ENCODE data around the gene TMEM60.

TMEM60 gene

DNA sequence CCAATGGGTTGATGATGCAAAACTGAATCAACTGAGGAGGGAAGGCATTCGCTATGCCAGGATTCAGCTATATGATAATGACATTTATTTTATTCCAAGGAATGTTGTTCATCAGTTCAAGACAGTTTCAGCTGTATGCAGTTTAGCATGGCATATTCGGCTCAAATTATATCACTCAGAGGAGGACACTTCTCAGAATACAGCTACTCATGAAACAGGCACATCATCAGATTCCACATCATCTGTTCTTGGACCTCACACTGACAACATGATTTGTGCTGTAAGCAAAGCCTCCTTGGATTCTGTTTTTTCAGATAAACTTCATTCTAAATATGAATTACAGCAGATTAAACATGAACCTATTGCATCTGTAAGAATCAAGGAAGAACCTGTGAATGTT, 19.7 kb downstream of the TMEM60 start:
- no peak overlapping the region for H3K4me3 ChIP-seq (ENCODE audit: low read depth, low read length)

DNA sequence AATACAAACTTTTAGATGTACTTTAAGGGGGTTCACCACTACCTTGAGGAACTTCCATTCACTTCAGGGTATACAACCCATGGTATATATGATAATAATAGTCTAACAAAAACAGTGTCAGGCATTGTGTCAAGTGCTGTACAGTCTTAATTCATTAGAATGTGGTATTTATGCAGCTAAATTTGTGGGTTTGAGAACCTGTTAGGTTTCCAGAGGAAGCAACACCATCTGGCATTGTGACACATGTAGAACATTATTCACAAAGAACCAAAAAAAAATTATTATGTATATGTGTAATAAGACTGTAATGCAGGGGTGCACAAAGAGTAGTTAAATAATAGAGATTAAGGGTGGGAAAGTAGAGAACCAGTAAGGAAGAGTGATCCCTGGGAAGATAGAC, 26.3 kb downstream of the TMEM60 start:
- no peak overlapping the region for H3K4me3 ChIP-seq (ENCODE audit: low read depth, low read length)

DNA sequence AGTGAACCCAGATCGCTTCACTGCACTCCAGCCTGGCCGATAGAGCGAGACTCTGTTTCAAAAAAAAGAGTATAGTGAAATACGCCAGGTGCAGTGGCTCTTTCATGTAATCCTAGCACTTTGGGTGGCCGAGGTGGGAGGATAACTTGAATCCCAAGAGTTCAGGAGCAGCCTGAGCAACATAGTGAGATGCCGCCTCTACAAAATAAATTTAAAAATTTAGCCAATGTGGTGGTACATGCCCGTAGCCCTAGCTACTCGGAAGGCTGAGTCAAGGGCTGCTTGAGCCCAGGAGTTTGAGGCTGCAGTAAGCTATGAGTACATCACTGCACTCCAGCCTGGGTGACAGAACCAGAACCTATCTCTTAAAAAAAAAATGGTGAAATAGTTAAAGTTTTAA, 27.9 kb downstream of the TMEM60 start:
- no peak overlapping the region for H3K4me3 ChIP-seq (ENCODE audit: low read depth, low read length)

DNA sequence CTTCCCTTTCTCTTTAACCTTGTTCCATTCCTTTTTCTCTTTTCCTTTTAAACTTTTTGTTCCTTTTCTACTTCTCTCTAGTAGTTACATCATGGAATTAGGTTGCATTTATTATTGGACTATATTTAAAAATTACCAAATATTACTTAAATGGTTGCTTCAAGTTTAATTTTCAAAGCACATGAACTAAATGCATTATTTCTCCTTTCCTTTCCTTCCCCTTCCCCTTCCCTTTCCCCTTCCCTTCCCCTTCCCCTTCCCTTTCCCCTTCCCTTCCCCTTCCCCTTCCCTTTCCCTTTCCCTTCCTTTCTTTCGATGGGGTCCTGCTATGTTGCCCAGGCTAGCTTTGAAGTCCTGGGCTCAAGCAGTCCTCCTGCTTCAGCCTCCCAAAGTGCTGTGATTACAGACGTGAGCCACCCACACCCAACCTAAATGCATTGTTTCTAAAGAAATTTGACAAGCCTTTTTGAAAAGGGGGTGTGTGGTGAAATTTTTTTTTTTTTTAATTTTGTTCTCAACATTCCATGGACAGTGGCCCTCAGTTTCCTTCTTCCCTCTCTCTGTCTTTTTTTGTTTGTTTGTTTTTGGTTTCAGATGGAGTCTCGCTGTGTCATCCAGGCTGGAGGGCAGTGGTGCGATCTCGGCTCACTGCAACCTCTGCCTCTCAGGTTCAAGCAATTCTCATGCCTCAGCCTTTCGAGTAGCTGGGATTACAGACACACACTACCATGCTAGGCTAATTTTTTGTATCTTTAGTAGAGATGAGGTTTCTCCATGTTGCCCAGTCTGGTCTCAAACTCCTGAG, 31.2 kb downstream of the TMEM60 start:
- no peak overlapping the region for H3K4me3 ChIP-seq (ENCODE audit: low read depth, low read length)

DNA sequence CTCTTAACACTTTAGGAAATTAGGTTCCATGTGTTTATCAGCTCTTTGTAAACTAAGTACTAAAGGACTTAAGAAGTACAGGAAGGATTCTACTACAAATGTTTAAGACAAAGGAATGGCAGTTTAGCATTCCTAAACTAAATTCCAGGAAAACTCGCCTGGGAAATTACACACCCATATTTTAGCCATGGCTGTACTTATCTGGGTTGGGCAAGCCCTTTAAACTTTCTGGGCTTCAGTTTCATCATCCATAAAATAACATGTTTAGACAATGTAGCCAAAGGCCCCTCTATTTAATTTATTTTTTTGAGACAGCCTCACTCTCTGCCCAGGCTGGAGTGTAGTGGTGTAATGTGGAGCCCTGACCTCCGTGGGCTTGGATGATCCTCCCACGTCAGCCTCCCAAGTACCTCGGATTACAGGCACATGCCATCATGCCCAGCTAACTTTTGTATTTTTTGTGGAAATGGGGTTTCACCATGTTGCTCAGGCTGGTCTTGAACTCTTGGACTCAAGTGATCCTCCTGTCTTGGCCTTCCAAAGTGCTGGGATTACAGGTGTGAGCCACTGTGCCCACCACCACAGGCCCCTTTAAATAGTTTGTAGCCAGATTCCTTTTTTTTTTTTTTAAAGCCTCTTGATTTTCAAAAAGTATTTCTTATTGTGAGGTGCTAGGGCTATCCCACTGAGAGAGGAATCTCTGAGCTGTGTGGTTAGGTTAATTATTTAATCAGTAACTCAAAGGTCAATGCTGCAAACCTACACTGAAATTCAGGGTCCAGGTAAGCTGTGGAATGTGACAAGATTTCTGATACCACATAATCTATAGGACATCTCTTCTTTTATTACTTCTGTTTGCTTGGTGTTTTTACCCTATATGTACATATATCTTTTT, 32.1 kb downstream of the TMEM60 start:
- H3K4me3 ChIP-seq (ENCODE audit: low read depth, low read length): no peak overlapping the region

DNA sequence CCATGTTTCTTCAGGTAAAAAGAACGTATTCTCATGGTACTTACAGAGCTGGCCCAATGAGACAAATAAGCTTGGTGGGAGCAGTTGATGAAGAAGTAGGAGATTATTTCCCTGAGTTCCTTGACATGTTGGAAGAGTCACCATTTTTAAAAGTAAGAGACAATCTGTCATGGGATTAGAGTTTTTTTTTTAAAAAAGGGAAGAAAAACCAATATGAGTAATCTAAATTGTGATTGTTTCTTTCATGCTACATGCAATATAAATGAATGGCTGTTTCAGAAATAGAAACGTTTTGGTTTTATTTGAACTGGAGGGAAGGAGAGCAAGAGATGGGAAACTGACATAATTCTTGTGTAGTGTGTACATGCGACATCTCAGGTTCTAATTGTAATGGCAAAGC, 32.8 kb downstream of the TMEM60 start:
- H3K4me3 ChIP-seq (ENCODE audit: low read depth, low read length): no peak overlapping the region

DNA sequence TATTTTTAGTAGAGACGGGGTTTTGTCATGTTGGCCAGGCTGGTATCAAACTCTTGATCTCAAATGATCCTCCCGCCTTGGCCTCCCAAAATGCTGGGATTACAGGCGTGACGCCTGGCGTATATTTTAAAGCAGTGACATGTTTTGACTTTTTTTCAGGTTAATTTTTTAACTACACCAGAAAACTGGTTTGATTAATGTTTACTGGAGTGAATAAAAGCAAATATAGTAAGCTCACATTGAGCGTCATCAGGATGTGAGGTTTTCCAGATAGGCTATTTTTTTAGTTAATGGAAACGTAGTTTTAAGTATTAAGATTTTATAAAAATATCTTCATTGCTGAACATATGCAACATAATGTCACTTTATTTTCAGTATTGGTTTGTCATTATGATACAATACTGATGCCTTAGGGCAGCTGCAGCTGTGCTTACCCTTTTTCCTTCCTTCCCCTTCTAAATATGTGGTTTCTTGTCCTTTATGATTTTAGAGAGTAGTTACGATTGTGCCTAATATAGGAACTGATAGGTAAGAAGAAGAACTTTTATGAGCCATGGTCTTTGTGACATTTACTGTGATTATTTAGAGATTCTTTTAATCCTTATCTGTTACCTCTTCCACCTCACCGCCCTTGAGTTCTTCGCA, 37.3 kb downstream of the TMEM60 start:
- no peak overlapping the region for H3K4me3 ChIP-seq (ENCODE audit: low read depth, low read length)

DNA sequence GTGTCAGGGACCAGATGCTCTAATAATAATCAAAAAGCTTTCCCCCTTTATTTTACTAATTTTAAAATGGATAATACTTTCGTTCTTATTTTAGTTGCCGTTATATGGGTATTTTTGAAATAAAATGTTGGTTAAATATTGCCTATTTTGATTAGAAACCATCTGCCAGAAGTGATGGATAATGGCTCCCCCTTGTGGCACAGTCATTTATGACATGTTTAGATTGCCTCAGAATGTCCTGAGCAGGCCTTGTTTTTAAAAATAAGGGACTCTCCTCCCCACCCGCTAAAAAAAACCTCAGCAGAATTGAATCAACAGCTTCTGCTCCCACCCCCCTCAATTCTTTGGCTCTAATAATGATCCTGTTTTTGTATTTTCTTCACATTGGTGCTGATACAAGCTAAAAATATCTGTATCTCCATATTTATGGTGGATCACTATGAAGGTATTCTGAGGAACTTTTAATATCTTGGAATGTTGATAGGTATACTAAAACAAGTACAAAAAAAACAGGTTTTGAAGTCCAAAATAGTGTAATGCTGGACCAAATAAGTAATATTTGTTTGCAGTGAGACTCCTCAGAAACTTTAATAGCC, 38.8 kb downstream of the TMEM60 start:
- H3K4me3 ChIP-seq (ENCODE audit: low read depth, low read length): no peak overlapping the region

DNA sequence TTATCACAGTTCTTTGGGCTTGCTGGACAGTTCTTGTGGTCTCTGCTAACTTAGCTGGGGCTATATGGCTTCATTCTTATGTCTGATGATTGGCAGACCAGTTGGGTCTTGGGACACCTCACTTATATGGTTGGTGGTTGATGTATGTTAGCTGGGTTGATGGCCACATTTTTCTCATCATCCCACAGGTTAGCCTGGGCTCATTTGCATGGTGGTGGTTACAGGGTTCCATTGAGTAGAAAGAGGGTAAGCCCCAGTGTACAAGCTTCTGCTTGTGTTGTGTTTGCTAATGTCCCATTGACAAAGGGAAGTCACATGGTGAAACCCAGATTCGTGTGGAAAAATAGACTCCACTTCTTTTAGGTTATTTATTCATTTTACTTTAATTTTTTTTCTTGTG, 40.6 kb downstream of the TMEM60 start:
- H3K4me3 ChIP-seq (ENCODE audit: low read depth, low read length): no peak overlapping the region

DNA sequence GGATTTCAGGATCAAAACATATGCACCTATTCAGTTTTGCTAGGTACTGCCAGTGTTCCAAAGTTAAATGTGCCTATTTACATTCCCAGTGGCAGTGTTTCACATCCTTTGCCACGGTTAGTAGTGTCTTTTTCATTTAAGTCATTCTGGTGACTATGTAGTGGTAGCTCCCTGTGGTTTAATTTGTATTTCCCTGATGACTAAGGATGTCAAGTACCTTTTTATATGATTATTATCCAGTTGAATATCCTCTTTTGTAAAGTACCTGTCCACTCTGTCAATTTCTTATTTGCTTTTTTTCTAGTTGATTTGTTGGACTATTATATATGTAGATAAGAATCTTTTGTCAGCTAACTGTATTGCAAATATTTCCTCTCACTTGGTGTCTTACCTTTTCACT, 45.1 kb downstream of the TMEM60 start:
- no peak overlapping the region for H3K4me3 ChIP-seq (ENCODE audit: low read depth, low read length)

DNA sequence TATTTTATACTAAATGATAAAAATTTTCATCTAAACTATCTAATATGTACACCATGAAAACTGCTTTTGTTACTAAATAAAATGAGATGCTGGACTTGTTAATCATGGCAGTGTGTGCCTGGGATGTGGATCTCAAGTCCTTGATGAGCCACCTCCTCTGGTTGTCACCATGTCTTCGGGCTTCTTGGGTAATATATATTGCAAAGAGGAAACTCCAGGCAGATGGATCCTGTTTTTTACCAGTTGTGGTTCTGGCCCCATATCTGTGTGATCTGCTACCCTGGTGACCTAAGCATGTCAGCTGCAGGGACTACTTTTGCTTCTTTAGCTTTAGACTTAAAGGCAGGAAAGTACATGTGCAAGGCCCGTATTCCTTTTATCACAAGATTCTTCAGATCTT, 46.2 kb downstream of the TMEM60 start:
- H3K4me3 ChIP-seq (ENCODE audit: low read depth, low read length): no peak overlapping the region

DNA sequence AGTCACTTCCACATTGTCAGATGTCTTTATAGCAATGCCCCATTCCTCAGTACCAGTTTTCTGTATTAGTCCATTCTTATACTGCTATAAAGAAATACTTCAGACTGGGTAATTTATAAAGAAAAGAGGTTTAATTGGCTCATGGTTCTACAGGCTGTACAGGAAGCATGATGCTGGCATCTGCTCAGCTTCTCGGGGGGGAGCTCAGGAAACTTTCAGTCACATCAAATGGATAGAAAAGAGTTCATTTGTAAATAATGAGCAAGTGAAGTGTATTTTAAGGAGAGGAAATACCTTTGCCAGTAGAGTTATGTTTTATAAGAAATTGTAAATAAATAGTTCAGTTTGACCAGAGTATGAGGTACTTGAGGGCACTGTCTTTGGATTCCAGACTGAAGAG, 50.5 kb downstream of the TMEM60 start:
- no peak overlapping the region for H3K4me3 ChIP-seq (ENCODE audit: low read depth, low read length)

DNA sequence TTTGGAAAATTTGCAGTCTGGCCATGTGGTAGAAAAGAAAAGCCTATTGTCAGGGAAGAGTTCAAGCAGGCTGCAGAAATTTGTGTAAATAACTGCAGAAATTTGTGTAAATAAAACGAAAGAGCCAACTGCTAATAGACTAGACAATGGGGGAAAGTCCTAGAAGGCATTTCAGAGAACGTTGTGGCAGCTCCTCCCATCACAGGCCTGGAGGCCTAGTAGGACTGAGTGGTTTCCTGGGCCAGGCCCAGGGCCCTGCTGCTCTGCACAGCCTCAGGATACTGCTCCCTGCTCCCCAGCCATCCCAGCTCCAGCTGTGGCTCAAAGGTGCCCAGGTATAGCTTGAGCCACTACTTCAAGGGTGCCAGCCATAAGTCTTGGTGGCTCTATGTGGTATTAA, 51.1 kb downstream of the TMEM60 start:
- H3K4me3 ChIP-seq (ENCODE audit: low read depth, low read length): no peak overlapping the region

DNA sequence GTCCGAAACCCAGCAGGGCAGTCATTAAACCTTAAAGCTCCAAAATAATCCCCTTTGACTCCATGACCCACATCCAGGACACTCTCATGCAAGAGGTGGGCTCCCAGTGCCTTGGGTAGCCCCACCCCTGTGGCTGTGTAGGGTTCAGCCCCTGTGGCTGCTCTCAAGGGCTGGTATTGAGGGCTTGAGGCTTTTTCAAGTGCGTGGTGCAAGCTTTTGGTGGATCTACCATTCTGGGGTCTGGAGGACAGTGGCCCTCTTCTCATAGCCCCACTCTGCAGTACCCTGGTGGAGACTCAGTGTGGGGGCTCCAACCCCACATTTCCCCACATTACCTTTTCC, 51.4 kb downstream of the TMEM60 start:
- no peak overlapping the region for H3K4me3 ChIP-seq (ENCODE audit: low read depth, low read length)

DNA sequence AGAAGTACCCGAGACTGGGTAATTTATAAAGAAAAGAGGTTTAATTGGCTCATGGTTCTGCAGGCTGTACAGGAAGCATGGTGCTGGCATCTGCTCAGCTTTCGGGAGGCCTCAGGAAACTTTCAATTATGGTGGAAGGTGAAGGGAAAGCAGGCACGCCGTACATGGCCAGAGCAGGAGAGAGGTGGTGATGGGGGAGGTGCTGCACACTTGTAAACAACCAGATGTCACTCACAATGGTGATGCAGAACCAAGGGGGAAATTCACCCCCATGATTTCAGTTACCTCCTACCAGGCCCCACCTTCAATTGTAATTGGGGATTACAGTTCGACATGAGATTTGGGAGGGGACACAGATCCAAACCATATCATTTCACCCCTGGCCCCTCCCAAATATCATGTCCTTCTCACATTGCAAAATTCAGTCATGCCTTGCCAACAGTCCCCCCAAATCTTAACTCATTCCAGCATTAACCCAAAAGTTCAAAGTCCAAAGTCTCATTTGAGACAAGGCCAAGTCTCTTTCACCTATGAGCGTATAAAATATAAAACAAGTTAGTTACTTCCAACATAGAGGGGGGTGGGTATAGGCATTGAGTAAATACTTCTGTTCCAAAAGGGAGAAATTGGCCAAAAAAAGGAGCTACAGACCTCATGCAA, 51.9 kb downstream of the TMEM60 start:
- H3K4me3 ChIP-seq (ENCODE audit: low read depth, low read length): no peak overlapping the region

DNA sequence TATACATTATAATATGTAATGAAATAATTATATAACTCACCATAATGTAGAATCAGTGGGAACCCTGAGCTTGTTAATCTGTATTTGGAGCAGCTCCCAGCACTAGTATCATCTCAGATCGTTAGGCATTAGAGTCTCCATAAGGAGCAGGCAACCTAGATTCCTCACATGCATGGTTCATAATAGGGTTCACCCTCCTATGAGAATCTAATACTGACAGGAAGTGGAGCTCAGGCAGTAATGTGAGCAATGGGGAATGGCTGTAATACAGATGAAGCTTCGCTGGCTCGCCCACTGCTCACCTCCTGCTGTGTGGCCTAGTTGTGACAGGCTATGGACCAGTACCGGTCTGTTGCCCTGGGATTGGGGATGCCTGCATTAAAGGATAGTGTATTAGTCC, 52.5 kb downstream of the TMEM60 start:
- no peak overlapping the region for H3K4me3 ChIP-seq (ENCODE audit: low read depth, low read length)
